GM18519 (cell line): ENCODE results near the gene LHX3.

Source experiments
- ATAC-seq: cut with Tn5 transposase; IDR thresholded peaks from one replicate; pipeline ENCODE4 v1.9.1; 2021; ENCODE audit warnings: mild to moderate bottlenecking, moderate library complexity; ENCODE audit not compliant: unreplicated experiment, low FRiP score

Gene LHX3

DNA sequence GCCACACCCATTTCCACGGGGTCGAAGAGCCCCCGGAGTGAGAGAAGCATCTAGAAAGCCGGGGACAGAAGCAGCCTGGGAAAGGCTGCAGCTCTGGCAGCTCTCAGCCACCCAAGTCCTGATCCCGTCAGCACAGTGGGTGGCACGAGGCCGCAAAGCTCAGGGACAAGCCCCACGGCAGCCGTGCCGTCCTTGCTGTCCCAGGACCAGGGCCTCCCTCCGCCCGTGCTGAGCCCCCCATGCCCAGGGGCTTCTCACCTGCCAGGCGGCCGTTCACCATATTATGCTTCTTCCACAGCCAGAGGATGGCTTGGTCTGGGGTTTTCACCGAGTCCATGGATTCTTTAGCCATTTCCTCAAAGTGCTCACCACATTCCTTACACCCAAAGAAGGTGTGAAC is 6.1 kb upstream of the LHX3 start:
- ATAC-seq: no peak

DNA sequence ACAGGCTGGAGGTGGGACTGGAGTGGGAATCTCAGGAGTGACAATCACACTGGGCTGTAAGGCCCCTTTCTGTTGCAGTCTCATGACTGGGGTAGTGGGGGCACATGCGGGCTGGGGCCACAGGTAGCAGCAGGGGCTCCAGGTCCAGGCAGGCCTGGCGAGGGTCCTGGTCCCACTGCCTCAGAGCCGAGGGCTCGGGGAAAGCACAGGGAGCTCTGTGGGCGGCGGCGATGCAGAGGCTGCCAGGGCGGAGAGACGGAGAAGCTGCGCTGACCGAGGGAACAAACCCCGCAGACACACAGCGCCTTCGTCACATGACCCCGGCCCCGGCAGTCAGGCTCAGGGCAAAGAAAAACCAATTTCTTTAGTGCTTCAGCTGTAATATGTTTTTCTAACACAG is 5.3 kb upstream of the LHX3 start:
- ATAC-seq: no peak

DNA sequence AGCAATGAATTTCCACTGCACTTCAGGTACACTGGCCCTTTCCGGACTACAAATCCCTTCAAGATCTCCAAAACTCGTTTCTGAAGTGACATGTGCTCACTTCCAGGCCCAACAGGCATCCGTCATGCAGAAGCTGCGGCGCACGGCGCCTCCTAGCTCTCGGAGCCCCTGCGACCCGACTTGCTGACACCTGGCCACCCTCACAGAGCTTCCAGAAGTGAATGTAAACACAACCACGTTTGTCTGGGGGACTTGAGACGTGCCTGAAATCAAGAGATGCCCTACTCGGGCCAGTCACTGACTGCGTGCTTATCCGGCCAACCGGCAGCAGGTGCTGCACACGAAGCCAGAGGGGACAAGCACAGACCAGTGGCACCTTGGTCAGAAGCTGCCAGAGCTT is 4.9 kb upstream of the LHX3 start:
- ATAC-seq: no peak

DNA sequence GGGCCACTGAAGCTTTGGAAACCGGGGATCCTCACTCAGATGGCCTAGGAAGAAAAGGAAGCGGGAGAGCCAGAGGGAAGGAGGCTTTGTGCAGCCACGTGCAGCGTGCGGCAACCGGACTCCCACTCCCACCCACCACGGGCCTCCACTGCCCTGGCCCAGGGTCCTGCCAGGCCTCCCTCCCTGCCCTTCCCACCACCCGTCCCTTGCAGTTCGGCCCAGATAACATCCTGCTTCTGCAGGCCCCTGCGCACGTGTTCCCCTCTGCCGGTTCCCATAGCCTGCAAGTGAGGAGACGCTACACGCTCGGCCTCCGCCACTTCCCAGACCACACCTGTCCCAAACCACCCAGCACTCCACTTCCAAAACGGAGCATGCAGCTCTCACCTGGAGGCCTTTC is 4.3 kb upstream of the LHX3 start:
- no peak for ATAC-seq

DNA sequence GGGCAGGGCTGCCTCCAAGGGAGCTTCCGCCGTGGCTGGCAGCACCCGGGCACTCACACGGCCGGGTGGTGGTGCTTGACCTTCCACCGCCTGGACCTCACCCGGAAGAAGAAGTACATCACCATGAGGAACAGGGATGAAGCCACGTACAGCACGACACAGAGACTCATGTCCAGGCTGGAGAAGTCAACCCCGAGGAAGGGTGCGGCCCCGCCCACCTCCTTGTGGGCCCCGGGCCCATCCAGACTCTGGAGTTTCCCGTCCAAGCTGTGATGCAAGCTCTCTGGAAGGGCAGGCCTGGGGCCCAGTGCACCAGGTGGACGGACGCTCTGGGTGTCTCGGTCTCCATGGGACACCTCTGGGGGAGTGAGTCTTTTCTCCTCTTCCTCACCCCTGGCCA is 3.7 kb upstream of the LHX3 start:
- ATAC-seq: no peak

DNA sequence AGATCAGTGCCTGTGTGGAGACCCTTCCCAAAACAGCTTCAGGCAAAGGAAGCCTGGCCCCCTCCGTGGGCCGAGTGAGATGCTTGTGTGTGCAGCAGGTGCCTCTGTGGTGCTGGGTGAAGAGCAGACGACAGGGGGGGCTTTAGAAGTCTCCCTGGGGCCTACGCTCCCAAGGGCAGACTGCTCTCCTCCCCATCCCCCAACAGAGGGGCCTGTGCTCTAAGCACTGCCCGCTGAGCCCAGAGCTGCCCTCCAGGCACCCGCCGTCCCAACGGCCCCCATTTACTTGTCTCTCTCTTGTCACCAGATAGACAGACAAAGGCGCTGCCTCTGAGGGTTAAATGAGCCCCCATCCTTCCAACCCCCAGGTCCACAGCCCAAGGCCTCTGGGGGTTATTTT is 2.7 kb upstream of the LHX3 start:
- no peak for ATAC-seq

DNA sequence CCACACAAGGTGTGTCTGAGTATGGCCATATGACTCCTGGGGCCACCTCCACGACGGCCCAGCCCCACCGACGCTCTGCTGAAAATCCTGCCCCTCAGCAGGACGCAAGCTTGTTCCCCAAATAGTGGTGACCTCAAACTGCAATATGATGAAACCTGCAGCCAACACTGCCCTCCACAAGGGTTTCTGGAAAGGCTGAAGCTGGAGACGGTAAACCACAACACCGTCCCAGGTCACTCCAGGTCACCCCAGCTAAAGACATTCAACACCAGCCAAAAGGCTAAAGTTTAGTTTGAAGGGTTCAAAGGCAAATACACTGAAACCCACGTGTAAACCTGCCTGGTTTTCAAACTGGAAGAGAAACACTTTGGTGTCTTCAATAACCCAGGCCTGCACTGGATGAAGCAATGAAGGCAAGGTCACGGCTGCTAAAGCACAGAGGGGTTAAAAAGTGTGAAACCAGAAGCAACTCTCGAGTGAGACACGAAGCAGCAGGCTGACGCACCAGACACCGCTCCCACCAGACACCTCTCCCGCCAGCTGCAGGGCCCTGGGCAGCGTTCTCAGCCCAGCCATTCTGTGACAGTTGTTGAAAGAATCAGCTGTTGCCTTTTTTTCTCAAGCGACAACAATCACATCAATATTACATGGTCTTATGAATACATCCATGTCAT is 1.8 kb upstream of the LHX3 start:
- ATAC-seq: no peak

DNA sequence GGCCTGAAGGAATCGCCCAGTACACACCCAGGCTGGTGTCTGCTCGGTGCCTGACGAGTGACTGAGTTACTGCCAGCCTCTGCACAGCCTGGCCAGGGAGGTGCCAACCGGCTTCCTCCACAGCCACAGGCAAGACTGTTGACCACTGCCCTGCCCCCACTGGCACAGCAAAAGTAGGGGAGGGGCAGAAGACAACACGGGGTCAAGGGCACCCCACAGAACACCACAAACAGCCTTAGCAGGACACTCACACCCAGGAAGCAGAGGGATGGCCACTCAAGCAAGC is 722 bp upstream of the LHX3 start:
- no peak for ATAC-seq

DNA sequence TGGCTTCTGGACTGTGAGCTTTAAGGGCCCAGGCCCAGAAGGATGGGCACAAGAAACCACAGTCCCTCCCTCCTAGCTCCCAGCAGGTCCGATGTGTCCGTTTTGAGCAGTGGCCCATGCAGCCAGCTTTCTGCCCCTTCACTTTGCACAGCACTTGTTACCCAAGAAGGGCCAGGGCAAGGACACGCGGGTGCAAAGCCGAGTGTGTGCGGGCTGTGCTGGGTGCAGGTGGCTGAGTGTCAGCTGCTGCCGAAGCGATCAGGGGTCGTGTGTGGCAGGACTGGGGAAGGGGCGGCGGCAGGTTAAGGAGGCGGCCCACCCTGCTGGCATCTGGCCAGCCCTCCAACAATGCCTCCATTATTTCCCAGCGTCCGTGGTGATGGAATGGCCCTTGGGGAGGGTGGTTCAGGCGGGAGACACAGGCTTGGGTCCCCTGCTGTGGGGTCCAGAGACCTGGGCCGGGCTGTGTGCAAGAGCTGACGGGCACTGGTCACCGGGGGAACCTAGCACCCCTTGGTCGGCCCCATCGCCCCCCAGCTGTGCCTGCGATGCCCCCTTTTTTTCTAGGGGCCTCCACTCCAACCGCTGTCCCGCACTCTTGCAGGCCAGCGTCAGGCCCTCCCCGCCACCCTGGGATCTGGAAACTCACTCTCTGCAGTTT is 653 bp downstream of the LHX3 start:
- no peak for ATAC-seq

DNA sequence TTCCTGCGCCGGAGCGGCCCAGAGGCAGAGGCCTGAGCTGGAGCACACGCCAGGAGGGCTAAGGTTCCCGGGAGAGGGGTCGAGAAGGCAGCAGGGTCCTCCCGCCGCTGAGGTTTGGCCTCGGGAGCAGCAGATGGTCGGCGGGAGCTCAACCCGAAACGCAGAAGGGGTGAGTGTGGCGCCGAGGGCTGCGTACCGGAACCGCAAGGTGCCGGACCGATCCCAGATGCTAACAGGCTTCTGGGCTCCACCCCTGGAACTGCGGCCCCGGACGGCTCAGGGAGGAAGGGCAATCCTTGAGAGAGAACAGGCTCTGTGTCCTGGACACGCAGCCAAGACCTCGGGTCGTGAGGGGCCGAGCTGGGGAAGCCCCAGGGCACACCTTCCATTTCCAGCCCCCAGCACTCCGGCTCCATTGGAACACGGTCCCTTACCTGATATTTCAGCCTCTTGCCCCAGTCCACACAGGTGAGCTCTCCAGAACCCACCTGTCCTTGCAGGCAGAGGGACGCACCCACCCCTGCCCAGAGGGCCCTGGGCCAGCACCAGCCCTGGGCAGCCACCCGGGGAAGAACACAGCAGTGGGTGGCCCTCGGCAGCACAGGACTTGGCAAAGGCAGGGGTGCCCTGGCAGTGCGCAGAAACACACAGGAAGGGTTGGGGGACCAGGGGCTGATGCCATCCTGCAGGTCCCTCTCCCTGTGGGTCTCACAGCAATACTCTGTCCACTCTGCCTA is 1.4 kb downstream of the LHX3 start:
- no peak for ATAC-seq

DNA sequence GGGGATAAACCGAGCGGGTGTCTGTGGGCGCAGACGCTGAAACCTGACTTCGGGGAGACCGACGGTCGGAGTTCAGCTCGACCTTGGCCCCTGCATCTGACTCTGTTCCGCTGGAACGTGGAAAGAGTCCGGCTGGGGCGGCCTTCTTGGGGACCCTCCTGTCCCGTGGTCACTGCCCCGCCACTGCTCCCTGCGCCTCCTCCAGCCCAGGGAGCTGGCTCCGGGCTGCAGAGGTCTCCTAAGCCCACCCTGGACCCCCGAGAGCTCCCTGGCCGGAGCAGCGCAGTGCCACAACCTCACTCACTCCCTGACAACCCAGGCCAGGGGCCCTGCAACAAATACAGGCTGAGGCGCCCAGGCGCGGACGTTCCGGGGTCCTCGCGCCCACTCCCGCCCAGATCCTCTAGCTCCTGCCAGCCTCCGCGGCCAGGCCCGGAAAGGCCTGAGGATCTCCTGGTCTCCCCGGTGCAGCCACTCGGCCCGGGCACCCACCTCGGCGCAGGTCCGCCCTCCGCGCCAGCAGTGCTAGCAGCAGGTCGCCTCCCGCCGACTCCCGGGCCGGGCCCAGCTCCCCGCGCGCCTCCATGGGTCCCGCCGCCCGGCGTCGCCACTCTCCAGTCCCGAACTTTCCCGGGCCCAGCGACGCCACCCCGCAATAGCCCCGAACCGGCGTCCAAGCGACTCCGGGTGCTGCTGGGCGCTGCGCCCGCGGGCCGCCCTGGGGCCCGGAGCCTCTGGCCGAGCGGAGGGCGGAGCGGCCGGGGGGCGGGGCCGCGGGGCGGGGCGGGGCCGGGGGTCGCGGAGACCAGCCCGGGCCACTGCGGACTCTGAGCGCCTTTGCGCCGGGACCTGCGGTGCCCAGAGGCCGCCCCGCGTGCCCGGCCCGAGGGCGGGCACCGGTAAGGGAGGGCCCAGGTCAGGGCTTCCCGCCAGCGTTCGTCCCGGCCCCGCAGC is 2.2 kb downstream of the LHX3 start:
- no peak for ATAC-seq

DNA sequence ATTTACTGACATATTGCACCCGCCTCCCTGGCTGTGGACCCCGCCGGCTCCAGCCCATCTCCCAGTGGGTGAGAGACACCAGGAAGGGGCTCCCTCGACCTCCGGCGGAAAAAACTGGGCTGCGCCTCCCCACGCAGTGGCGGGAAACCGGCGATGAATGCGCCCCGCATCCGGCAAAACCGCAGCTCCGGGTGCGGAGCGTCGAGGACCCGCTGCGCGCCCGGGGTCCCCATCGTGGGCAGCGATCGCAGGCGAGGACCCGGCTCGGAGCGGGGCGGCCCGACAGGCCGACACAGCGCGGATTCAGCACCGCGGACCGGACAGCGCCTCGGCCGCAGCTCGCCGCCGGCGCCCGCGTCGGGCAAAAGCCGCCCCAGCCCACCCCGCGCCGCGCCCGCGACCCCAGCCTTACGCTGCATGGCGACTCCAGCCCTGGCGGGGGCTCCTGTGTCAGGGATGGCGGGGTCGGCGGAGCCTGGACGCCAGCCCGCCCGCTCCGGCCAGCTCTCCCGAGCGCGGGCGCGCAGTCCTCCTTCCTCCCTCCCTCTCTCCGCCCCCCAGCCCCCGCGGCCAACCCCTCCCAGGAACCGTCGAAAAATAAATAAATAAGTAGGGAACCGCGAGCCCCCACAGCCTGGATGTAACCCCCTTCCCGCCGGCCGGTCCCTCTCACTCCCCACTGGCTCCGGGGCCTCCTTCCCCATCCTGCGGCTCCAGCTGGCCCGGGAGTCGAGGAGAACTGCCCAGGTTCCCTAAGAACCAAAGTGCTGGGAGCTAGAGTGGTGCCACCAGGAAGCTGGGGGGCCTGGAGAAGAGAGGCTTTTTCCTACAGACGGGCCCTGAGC is 3.1 kb downstream of the LHX3 start:
- no peak for ATAC-seq

DNA sequence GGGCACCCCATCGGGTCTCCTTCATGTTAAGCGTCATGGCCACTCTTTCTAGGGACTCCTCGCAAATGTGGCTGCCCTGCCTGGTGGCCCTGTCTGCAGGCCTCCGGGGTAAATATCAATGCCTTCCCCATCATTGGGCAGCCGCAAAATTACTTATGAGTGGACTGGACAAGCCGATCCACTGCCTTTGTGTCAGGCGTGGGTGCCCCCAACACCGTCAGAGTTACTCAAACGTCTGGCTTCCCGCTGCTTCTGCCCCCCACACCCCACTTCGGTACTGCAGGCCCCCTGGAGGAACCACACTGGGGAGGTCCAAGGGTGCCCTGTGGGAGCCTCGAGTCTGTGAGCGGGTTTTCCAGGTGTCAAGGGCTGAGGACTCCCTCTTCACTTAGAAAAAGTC is 3.8 kb downstream of the LHX3 start:
- ATAC-seq: no peak

DNA sequence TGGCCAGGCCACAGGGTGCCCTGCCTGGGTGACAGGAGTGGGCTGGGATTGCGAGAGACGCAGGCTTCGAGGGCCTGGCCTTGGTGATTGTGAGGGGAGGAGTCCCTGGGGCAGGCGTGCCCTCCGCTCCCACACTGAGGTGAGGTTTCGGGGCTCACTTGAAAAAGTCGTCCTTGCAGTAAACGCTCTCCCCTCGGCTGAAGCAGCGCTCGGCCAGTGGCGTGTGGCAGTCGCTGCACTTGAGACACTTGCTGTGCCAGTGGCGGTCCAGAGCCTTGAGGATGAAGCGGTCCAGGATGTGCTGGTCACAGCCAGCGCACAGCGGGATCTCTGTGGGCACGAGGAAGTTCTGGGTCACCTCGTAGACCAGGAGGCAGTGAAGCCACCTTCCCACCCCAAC is 4.5 kb downstream of the LHX3 start:
- no peak for ATAC-seq

DNA sequence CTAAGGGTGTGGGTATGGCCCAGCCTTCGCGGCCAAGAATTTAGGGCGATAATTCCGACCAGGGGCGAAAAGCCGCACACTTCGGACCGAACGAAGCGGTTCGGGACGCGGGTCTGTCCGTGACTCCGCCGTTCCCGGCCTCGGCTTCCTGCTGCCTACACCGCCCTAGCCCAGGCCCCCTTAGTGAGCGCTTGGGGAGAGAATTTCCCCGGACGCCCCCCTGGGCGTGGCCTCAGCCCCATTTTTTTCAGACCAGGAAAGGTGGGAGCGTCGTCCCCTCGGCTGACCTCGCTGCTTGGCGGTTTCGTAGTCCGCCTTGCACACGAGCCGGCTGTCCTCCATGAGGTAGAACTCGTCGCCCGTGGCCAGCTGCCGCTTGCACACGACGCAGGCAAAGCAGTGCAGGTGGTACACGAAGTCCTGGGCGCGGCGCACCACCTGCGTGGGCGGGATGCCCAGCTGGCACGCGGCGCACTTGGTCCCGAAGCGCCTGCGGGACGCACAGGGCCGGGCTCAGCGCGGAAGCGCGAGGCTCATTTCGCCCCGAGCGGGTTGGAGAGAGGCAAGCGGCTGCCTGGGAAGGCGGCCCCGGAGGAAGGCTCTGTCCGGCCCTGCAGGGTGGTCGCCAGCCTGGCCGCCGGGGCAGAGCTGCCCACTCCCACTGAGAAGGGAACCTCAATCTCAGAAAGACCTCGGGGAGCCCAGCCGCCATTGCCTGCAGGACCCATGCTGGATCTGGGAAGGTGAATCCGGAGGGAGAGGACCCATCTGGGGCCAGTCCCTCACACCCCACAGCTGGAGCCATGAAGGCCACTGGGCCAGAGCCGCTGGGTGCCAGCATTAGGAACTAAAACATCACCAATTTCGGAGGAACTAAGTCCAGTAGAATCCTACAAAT is 5.3 kb downstream of the LHX3 start:
- no peak for ATAC-seq

DNA sequence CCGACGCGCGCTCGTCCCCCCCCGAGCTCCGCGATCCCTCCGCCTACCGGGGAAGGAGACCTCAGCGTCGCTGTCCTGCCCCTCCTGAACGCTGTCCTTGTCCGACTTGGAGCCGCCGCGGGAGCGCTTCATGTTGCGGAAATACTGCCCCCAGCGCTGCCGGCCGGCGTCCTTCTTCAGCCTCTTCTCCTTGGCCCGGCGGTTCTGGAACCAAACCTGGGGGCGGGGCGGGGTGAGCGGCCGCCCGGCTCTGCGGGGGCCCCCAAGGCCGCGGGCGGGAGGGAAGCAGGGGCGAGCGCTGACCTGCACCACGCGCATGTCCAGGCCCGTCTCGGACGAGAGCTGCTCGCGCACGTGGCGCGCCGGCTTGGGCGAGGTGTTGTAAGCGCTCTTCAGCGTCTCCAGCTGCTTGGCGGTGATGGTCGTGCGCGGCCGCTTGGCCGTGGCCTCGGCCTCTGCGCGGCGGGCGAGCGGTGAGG is 6.3 kb downstream of the LHX3 start:
- no peak for ATAC-seq

DNA sequence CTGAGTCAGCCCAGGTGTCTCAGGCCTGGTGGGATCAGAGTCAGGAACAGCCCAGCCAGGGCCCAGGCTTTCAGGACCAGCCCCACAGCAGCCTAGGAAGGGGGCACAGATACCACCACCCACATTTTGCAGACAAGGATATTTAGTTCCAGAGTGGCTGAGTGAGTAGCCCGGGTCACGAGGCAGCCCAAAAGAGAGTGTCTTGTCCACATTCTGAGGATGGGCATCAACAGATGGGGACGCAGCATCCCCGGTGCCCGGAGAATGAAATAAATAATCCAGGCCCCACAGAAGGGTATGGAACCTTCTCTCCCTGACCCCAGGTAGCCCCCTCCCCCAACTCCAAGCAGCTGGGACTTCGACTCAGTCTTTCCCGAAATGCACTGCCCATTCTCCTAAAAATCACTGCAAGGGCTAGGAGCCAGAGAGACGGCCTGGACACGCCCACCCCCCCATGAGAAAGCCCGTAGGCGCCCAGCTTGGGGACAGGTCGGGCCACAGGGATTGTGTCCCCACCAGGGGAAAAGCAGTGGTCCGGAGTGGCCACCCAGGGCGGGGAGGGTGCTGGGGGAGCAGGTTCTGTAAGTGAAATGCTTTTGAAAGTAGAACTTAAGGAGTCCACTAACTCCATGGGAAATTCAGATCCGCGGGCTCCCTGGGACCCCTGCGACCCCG is 6.9 kb downstream of the LHX3 start:
- ATAC-seq: no peak

DNA sequence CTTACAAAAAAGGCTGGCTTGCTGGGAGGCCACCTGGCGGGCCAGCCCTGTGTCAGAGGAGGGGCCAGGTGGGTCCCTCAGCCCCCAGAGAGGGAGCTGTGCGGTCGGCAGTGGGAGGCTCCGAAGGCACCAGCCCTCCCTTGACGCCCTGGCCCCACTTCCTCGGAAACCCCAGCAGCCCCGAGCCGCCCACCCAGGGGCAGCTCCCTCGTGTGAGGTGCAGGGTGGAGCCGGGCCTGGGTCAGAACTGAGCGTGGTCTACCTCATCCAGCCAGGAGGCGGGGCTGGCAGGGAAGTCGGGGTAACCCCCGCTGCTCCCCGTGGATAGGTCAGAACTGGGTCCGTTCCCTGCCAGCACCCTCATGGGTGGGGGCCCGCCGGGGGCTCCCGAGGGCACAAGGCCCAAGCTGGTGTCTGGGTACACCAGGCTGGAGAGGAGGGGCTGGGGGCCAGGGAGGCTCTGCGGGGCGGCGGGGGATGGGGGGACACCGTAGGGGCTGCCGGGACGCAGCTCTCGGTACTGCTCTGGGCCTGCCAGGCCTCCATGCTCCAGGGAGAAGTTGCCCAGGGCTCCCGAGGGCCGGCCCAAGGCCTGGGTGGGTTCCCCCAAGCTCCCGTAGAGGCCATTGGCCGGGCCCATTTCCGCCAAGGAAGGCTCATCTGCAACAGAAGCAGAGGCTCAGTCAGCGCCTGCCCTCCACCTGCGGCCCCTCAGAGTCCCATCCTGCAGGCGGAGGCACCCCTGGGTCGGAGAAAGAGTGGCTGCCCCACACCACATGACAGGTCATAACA is 7.6 kb downstream of the LHX3 start:
- ATAC-seq: no peak
